22Rv1 (cell line): ENCODE measurements around the gene RNU6-1.

Experiments used
- CTCF ChIP-seq: fragments of 450-650 bp; IDR thresholded peaks from 2 replicates; pipeline ENCODE4 v1.5.1; 2017; ENCODE audit warnings: mild to moderate bottlenecking
- ZFX ChIP-seq: fragments of 450-650 bp; IDR thresholded peaks from 2 replicates; pipeline ENCODE4 v1.6.1; 2017; ENCODE audit warnings: antibody characterized with exemption, borderline replicate concordance

- TF ChIP-seq CTCF (no peak), ZFX (no peak)
Measured at GRCh38 chr15:67839929-67840748, at the start of gene RNU6-1.
